Suprapubic skin (tissue), 4 donors: ENCODE measurements around the gene CARM1. TPM values are rescaled to one million over a fixed set of nuclear protein-coding genes. Genes with fewer than 3 reads are reported as not detected.

Source experiments
- DNase-seq, 2 donors: peaks; one replicate each; pipeline ENCODE4 v3.0.0-alpha.2; 2019; ENCODE audit warnings: low spot score in 2 of 2
- H3K27ac ChIP-seq: fragments of 200-600 bp; sonication (generic); one replicate; pipeline ENCODE4 v1.5.1; 2019
- H3K27me3 ChIP-seq: fragments of 200-600 bp; sonication (generic); one replicate; pipeline ENCODE4 v1.5.1; 2019
- H3K36me3 ChIP-seq: fragments of 200-600 bp; sonication (generic); one replicate; pipeline ENCODE4 v1.5.1; 2019
- H3K4me1 ChIP-seq: fragments of 200-600 bp; sonication (generic); one replicate; pipeline ENCODE4 v1.5.1; 2019
- H3K4me3 ChIP-seq: fragments of 200-600 bp; sonication (generic); one replicate; pipeline ENCODE4 v1.5.1; 2019; ENCODE audit warnings: mild to moderate bottlenecking
- H3K9me3 ChIP-seq: fragments of 200-600 bp; sonication (generic); one replicate; pipeline ENCODE4 v1.5.1; 2019
- CTCF ChIP-seq, 2 donors: fragments of 200-600 bp in 1 of 2; fragments of 450-650 bp in 1 of 2; sonication (generic) in 1 of 2; IDR thresholded peaks; one replicate each; pipeline ENCODE4 v1.5.1; 2016 to 2019; ENCODE audit warnings: antibody characterized with exemption in 2 of 2, mild to moderate bottlenecking in 1 of 2, moderate library complexity in 1 of 2
- EP300 ChIP-seq: sonication (generic); formaldehyde crosslinking; IDR thresholded peaks from one replicate; pipeline ENCODE4 v1.6.1; 2017; ENCODE audit warnings: antibody characterized with exemption
- POLR2A ChIP-seq, 2 donors: fragments of 450-650 bp; IDR thresholded peaks; one replicate each; pipeline ENCODE4 v1.6.1; 2017; ENCODE audit warnings: antibody characterized with exemption in 2 of 2, mild to moderate bottlenecking in 2 of 2, moderate library complexity in 2 of 2
- POLR2AphosphoS5 ChIP-seq, 3 donors: sonication (generic); formaldehyde crosslinking; IDR thresholded peaks; one replicate each; pipeline ENCODE4 v1.6.1; 2017; ENCODE audit warnings: antibody characterized with exemption in 3 of 3
- WGBS: methylation state at CpG from one replicate; pipeline ENCODE4 v1.1.5; 2018; 5-methylcytosine and 5-hydroxymethylcytosine counted together
- total RNA-seq, 4 donors: library from RNA; depleted of rRNA; stranded (reverse); fragments of >200 nt; gene quantifications; one replicate each; pipeline ENCODE4 v1.1.0, GENCODE V29; 2016

The CARM1 gene
- total RNA-seq, 4 donors from 2014 or later = 19.8 to 26.6 (median 23.2) TPM

GRCh38 chr19:10829967-10830366 lies 41.4 kb upstream of the CARM1 start:
- H3K36me3 ChIP-seq = peaks cover 88% of the 10 kb centered on the region
- 84% methylated on average over 15 of the region's 16 CpGs for WGBS
- no peak overlapping the region for H3K27ac ChIP-seq

GRCh38 chr19:10830370-10830769 lies 41.0 kb upstream of the CARM1 start:
- WGBS = 81% methylated on average over 7 of the region's 7 CpGs
- Histone ChIP-seq H3K4me3 (no peak overlapping the region), H3K27me3 (no peaks in the 10 kb centered on the region), H3K27ac (no peak overlapping the region), H3K36me3 (peaks cover 84% of the 10 kb centered on the region), H3K4me1 (peaks cover 7% of the 10 kb centered on the region), H3K9me3 (no peaks in the 10 kb centered on the region)
- no peak for DNase-seq
- TF ChIP-seq POLR2AphosphoS5 (IDR thresholded peaks at IDR 0.05) (no peak), POLR2A (IDR thresholded peaks at IDR 0.05) (no peak), EP300 (no peak), CTCF (IDR thresholded peaks at IDR 0.05) (no peak)

More at GRCh38 chr19:10829967-10830366, 41.4 kb upstream of the CARM1 start:
- no peak for DNase-seq
- Histone ChIP-seq H3K4me3 (no peak overlapping the region), H3K27me3 (no peaks in the 10 kb centered on the region), H3K9me3 (no peaks in the 10 kb centered on the region), H3K4me1 (peaks cover 3% of the 10 kb centered on the region)
- TF ChIP-seq POLR2A (IDR thresholded peaks at IDR 0.05) (no peak), CTCF (IDR thresholded peaks at IDR 0.05) (no peak), EP300 (no peak), POLR2AphosphoS5 (IDR thresholded peaks at IDR 0.05) (no peak)

- no peak for TF ChIP-seq POLR2A (IDR thresholded peaks at IDR 0.05)
- TF ChIP-seq CTCF (IDR thresholded peaks at IDR 0.05) = no peak
- TF ChIP-seq POLR2AphosphoS5 (IDR thresholded peaks at IDR 0.05) = no peak
- TF ChIP-seq EP300 = no peak
- Histone ChIP-seq H3K27me3 (no peaks in the 10 kb centered on the region), H3K4me3 (no peak overlapping the region), H3K36me3 (peaks cover 76% of the 10 kb centered on the region), H3K9me3 (no peaks in the 10 kb centered on the region), H3K4me1 (peaks cover 9% of the 10 kb centered on the region), H3K27ac (no peak overlapping the region)
- WGBS = 84% methylated on average over 22 of the region's 33 CpGs
- no peak for DNase-seq
Observed at GRCh38 chr19:10830931-10831779, 40.2 kb upstream of the CARM1 start.

GRCh38 chr19:10831987-10832938 lies 39.1 kb upstream of the CARM1 start:
- Histone ChIP-seq H3K27ac (no peak overlapping the region), H3K4me3 (no peak overlapping the region), H3K9me3 (no peaks in the 10 kb centered on the region), H3K4me1 (peaks cover 17% of the 10 kb centered on the region), H3K36me3 (peaks cover 65% of the 10 kb centered on the region), H3K27me3 (no peaks in the 10 kb centered on the region)
- TF ChIP-seq EP300 (no peak), POLR2A (IDR thresholded peaks at IDR 0.05) (no peak)
- 79% methylated on average over 21 of the region's 28 CpGs for WGBS
- no peak for DNase-seq

GRCh38 chr19:10832939-10833296 lies 38.4 kb upstream of the CARM1 start:
- Histone ChIP-seq H3K9me3 (no peaks in the 10 kb centered on the region), H3K36me3 (peaks cover 58% of the 10 kb centered on the region)
- WGBS = 90% methylated on average over 20 of the region's 20 CpGs

More at GRCh38 chr19:10832939-10833296, 38.4 kb upstream of the CARM1 start:
- TF ChIP-seq EP300 (no peak), POLR2A (IDR thresholded peaks at IDR 0.05) (no peak), CTCF (IDR thresholded peaks at IDR 0.05) (no peak)
- peaks cover 17% of the 10 kb centered on the region for H3K4me1 ChIP-seq
- H3K27me3 ChIP-seq = no peaks in the 10 kb centered on the region
- DNase-seq = no peak
- no peak overlapping the region for H3K4me3 ChIP-seq
- H3K27ac ChIP-seq = no peak overlapping the region
